ENCODE measurements around the gene CLDN8.

Gene CLDN8

DNA sequence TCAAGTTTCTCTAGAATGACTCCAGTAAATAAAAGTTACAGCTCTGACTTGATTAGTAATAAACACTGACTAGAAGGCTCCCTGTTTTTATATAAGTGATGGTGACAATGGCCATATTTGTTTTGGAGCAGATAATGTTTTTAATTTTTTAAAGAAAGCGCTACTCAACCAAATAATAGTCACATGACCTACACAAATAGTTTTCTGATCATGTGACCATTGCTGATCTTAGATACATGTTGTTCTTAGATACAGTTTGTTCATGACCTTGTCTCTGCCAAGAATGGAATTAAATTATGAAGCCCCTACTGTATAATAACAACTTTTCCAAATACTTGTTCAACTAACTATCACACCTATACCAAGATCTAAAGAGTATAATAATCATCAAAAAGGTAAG, 22.3 kb upstream of the CLDN8 start:
- H3K27ac ChIP-seq (ENCODE audit: low read depth in 2 of 2, low read length in 2 of 2) = no peak overlapping the region
- no peaks in the 10 kb centered on the region for H3K36me3 ChIP-seq (ENCODE audit: control insufficient read depth in 2 of 2, insufficient read depth in 2 of 2, low read length in 2 of 2)
- H3K9ac ChIP-seq (ENCODE audit: low read depth in 1 of 2, low read length in 2 of 2) = no peak overlapping the region
- H3K27me3 ChIP-seq (ENCODE audit: control insufficient read depth in 2 of 2, insufficient read depth in 2 of 2, low read length in 2 of 2) = no peaks in the 10 kb centered on the region
- peaks cover 0 to 13% of the 10 kb centered on the region in 2 donors for H3K4me1 ChIP-seq (ENCODE audit: control insufficient read depth in 2 of 2, insufficient read depth in 2 of 2, low read length in 2 of 2)
- no peak overlapping the region for H3K4me3 ChIP-seq (ENCODE audit: low read length in 2 of 2)
- H3K9me3 ChIP-seq (ENCODE audit: control insufficient read depth in 2 of 2, low read length in 2 of 2) = no peaks in the 10 kb centered on the region

DNA sequence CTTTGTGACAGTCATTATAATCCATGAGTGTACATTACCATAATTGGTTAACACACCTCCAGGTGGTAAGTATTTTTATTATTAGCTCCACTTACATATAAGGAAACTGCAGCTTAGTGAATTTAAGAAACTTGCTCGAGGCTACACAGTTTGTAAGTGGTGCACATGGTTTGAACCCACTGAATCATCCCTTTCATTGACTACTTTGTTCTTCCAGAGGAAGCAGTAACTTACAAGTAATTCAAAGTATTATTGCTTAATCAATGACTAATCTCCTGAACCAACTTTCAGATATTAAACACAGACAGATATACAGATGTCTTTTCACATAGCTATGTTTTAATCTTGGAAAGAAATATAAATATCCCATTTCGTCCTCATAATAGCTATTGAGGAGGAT, 18.7 kb upstream of the CLDN8 start:
- peak overlapping the region in 1 of 2 donors; percentile 5 for H3K4me3 ChIP-seq (ENCODE audit: low read length in 2 of 2)
- H3K27me3 ChIP-seq (ENCODE audit: control insufficient read depth in 2 of 2, insufficient read depth in 2 of 2, low read length in 2 of 2) = no peaks in the 10 kb centered on the region
- H3K36me3 ChIP-seq (ENCODE audit: control insufficient read depth in 2 of 2, insufficient read depth in 2 of 2, low read length in 2 of 2) = no peaks in the 10 kb centered on the region
- H3K4me1 ChIP-seq (ENCODE audit: control insufficient read depth in 2 of 2, insufficient read depth in 2 of 2, low read length in 2 of 2) = peaks cover 0 to 19% of the 10 kb centered on the region in 2 donors
- no peak overlapping the region for H3K27ac ChIP-seq (ENCODE audit: low read depth in 2 of 2, low read length in 2 of 2)
- H3K9ac ChIP-seq (ENCODE audit: low read depth in 1 of 2, low read length in 2 of 2) = no peak overlapping the region
- no peaks in the 10 kb centered on the region for H3K9me3 ChIP-seq (ENCODE audit: control insufficient read depth in 2 of 2, low read length in 2 of 2)

DNA sequence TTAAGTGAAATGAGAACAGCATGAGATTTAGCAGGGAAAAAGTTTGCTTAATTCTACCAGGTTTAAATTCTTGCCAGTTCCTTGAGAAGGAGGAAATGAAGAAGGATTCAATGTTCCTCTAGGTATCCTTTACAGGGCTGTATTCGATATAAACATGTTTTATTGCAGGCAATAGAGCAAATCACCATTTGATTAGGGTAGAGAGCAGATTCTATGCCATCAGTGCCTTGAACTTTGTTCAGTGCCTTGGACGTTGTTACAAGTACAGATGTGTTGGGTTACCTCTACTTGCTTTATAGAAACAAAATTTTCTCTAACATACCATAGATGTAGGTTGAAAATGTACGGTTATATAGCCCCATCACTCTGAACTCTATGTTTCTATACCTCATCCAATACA, 18.2 kb upstream of the CLDN8 start:
- Histone ChIP-seq H3K36me3 (ENCODE audit: control insufficient read depth in 2 of 2, insufficient read depth in 2 of 2, low read length in 2 of 2) (no peaks in the 10 kb centered on the region), H3K9ac (ENCODE audit: low read depth in 1 of 2, low read length in 2 of 2) (no peak overlapping the region), H3K27ac (ENCODE audit: low read depth in 2 of 2, low read length in 2 of 2) (peak overlapping the region; percentile 31 to 43), H3K27me3 (ENCODE audit: control insufficient read depth in 2 of 2, insufficient read depth in 2 of 2, low read length in 2 of 2) (no peaks in the 10 kb centered on the region), H3K4me3 (ENCODE audit: low read length in 2 of 2) (peak overlapping the region; percentile 5 to 30), H3K9me3 (ENCODE audit: control insufficient read depth in 2 of 2, low read length in 2 of 2) (no peaks in the 10 kb centered on the region), H3K4me1 (ENCODE audit: control insufficient read depth in 2 of 2, insufficient read depth in 2 of 2, low read length in 2 of 2) (peaks cover 0 to 19% of the 10 kb centered on the region in 2 donors)

DNA sequence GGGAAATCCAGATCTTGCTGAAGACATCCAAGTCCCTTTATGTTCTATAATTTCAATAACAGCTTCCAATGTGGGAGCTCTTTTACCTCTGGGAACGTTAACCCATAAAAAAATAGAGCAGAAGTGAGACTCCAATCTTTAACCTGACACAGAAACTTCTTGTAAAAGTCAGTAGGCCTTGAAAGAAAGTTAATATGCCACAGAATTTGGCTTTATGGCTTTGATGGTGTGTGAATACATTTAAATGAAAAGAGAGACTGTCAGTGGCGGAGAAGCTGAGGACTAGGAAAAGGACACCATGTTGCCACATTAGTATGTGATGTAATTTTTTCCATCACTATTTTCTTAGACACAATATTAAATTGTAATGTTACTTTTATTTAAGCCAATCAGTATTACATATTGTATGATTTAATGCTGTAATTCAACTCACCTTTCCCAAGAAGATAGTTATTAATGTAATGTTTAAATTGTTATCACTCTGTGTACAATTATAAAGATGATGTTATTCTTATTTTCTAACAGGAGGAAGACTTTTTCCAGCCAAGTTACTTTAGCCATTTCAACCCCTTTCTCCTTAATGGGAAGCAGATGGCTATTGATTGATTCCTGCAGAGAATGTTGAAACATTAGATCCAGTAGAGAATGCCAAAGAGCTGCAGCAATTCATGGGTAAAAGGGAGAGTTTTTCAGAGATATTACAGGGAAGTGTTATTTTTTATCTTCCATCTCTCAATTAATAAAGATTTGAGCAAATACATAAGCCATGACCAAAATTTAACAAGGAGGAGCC, 17.5 kb upstream of the CLDN8 start:
- peak overlapping the region; percentile 10 to 57 for H3K4me3 ChIP-seq (ENCODE audit: low read length in 2 of 2)
- no peaks in the 10 kb centered on the region for H3K27me3 ChIP-seq (ENCODE audit: control insufficient read depth in 2 of 2, insufficient read depth in 2 of 2, low read length in 2 of 2)
- peaks cover 0 to 19% of the 10 kb centered on the region in 2 donors for H3K4me1 ChIP-seq (ENCODE audit: control insufficient read depth in 2 of 2, insufficient read depth in 2 of 2, low read length in 2 of 2)
- H3K36me3 ChIP-seq (ENCODE audit: control insufficient read depth in 2 of 2, insufficient read depth in 2 of 2, low read length in 2 of 2) = no peaks in the 10 kb centered on the region
- H3K27ac ChIP-seq (ENCODE audit: low read depth in 2 of 2, low read length in 2 of 2) = peak overlapping the region; percentile 31 to 43
- H3K9ac ChIP-seq (ENCODE audit: low read depth in 1 of 2, low read length in 2 of 2) = no peak overlapping the region
- no peaks in the 10 kb centered on the region for H3K9me3 ChIP-seq (ENCODE audit: control insufficient read depth in 2 of 2, low read length in 2 of 2)

DNA sequence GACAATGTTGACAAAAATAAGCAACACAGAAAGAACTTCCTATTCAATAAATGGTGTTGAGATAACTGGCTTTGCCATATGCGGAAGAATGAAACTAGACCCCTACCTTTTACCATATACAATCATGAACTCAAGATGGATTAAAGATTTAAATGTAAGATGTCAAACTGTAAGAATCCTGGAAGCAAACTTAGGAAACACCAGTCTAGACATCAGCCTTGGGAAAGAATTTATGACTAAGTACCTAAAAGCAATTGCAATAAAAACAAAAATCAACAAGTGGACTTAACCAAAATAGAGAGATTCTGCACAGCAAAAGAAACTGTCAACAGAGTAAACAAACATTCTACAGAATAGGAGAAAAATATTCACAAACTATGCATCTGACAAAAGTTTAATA, 16.1 kb upstream of the CLDN8 start:
- Histone ChIP-seq H3K36me3 (ENCODE audit: control insufficient read depth in 2 of 2, insufficient read depth in 2 of 2, low read length in 2 of 2) (no peaks in the 10 kb centered on the region), H3K27me3 (ENCODE audit: control insufficient read depth in 2 of 2, insufficient read depth in 2 of 2, low read length in 2 of 2) (no peaks in the 10 kb centered on the region), H3K9me3 (ENCODE audit: control insufficient read depth in 2 of 2, low read length in 2 of 2) (no peaks in the 10 kb centered on the region), H3K4me1 (ENCODE audit: control insufficient read depth in 2 of 2, insufficient read depth in 2 of 2, low read length in 2 of 2) (peaks cover 4 to 32% of the 10 kb centered on the region in 2 donors), H3K27ac (ENCODE audit: low read depth in 2 of 2, low read length in 2 of 2) (no peak overlapping the region), H3K4me3 (ENCODE audit: low read length in 2 of 2) (no peak overlapping the region), H3K9ac (ENCODE audit: low read depth in 1 of 2, low read length in 2 of 2) (no peak overlapping the region)

DNA sequence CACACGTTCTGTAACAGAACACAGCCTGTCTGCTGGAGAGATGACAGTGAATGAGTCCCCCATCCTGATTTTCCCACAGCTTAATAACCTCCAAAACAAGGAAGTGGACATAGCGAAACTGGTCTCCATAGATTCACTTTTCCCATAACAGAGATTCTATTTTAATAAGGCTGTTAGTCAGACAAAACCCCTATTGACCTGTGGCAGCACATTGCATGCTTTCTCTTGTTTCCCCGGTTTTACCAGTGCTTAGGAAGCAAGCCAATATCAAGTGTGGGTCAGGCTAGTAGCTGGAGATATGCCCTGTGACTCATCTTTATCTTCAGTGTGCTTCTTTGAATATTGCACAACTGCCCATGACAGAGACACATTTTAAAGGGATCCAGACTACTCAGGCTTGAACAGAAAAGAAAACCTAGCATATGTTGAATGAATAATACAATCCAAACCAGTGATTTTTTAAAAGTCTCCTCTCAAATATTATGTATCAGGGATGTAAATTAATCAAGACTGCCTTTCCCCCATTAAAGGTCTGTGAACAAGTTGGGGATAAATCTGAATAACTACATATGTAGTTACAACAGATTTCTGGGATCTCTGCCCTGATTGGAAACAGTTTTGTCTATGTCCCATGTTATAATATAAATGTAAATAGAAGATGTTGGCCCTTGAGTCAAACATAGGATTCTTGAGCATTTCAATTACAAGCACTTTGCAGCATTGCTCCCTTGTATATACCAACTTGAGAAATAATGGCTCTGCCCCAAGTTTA, 11.9 kb upstream of the CLDN8 start:
- Histone ChIP-seq H3K27me3 (ENCODE audit: control insufficient read depth in 2 of 2, insufficient read depth in 2 of 2, low read length in 2 of 2) (no peaks in the 10 kb centered on the region), H3K36me3 (ENCODE audit: control insufficient read depth in 2 of 2, insufficient read depth in 2 of 2, low read length in 2 of 2) (no peaks in the 10 kb centered on the region), H3K27ac (ENCODE audit: low read depth in 2 of 2, low read length in 2 of 2) (peak overlapping the region in 1 of 2 donors; percentile 21), H3K9me3 (ENCODE audit: control insufficient read depth in 2 of 2, low read length in 2 of 2) (no peaks in the 10 kb centered on the region), H3K4me3 (ENCODE audit: low read length in 2 of 2) (peak overlapping the region in 1 of 2 donors; percentile 50), H3K9ac (ENCODE audit: low read depth in 1 of 2, low read length in 2 of 2) (no peak overlapping the region), H3K4me1 (ENCODE audit: control insufficient read depth in 2 of 2, insufficient read depth in 2 of 2, low read length in 2 of 2) (peaks cover 4 to 22% of the 10 kb centered on the region in 2 donors)

DNA sequence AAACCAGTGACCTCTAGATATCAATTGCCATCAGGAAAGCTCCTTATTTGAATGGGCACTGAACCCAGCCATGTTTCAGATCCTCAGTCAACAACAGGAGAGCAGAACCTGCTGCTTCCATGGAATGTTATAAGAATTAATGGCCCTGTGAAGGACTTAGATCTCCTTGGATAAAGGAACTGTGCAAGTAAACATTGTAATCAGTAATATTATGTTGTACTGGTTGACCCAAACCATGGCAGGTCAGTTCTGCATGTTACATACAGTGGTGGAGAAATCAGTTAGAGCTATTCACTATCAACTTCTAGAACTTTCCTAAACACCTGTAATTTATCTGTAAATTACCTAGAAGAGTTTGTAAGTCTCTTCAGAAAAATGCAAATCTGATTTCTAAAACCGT, 11.2 kb upstream of the CLDN8 start:
- H3K4me3 ChIP-seq (ENCODE audit: low read length in 2 of 2) = peak overlapping the region in 1 of 2 donors; percentile 50
- no peak overlapping the region for H3K27ac ChIP-seq (ENCODE audit: low read depth in 2 of 2, low read length in 2 of 2)
- no peaks in the 10 kb centered on the region for H3K27me3 ChIP-seq (ENCODE audit: control insufficient read depth in 2 of 2, insufficient read depth in 2 of 2, low read length in 2 of 2)
- H3K9ac ChIP-seq (ENCODE audit: low read depth in 1 of 2, low read length in 2 of 2) = no peak overlapping the region
- no peaks in the 10 kb centered on the region for H3K9me3 ChIP-seq (ENCODE audit: control insufficient read depth in 2 of 2, low read length in 2 of 2)
- H3K4me1 ChIP-seq (ENCODE audit: control insufficient read depth in 2 of 2, insufficient read depth in 2 of 2, low read length in 2 of 2) = peaks cover 4 to 17% of the 10 kb centered on the region in 2 donors
- H3K36me3 ChIP-seq (ENCODE audit: control insufficient read depth in 2 of 2, insufficient read depth in 2 of 2, low read length in 2 of 2) = no peaks in the 10 kb centered on the region

DNA sequence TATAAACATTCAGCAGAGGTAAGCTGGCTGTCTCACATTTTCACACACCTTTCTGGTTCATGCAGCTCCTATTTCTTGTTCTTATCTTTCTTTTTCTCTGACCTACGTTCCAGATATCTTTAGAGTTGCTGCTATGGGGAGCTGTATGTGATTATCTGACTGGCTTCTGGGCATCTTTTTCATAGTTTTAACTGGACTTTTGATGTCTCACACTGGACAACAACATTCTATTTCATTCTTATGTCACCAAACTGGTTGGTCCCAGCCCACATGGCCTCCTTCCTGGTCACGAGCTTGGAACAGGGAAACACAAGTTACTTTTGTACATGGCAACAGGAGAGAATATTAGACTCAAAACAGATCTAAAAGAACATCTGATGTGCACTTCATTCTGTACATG, 7.7 kb upstream of the CLDN8 start:
- Histone ChIP-seq H3K9me3 (ENCODE audit: control insufficient read depth in 2 of 2, low read length in 2 of 2) (no peaks in the 10 kb centered on the region), H3K9ac (ENCODE audit: low read depth in 1 of 2, low read length in 2 of 2) (no peak overlapping the region), H3K27ac (ENCODE audit: low read depth in 2 of 2, low read length in 2 of 2) (no peak overlapping the region)

DNA sequence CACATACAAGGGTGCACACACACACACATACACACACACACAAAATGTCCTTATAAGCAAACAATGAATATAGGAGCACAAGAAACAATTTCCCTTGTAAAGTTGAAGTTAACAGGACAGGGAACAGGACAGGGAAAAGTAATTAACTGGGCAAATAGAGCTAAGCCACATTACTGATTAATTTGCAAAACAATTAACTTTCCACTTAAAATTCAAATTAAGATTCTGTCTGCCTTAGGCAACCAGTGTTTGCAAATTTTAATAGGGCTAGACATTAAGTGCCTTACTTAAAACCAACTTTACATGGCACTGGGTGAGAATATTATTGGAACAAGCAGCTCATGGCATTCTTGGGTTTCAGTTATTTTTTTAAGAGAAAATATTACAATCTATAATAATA, 6.8 kb upstream of the CLDN8 start:
- peaks cover 4 to 10% of the 10 kb centered on the region in 2 donors for H3K4me1 ChIP-seq (ENCODE audit: control insufficient read depth in 2 of 2, insufficient read depth in 2 of 2, low read length in 2 of 2)
- no peaks in the 10 kb centered on the region for H3K27me3 ChIP-seq (ENCODE audit: control insufficient read depth in 2 of 2, insufficient read depth in 2 of 2, low read length in 2 of 2)
- H3K27ac ChIP-seq (ENCODE audit: low read depth in 2 of 2, low read length in 2 of 2) = no peak overlapping the region
- no peaks in the 10 kb centered on the region for H3K9me3 ChIP-seq (ENCODE audit: control insufficient read depth in 2 of 2, low read length in 2 of 2)
- no peak overlapping the region for H3K9ac ChIP-seq (ENCODE audit: low read depth in 1 of 2, low read length in 2 of 2)
- H3K4me3 ChIP-seq (ENCODE audit: low read length in 2 of 2) = no peak overlapping the region
- H3K36me3 ChIP-seq (ENCODE audit: control insufficient read depth in 2 of 2, insufficient read depth in 2 of 2, low read length in 2 of 2) = no peaks in the 10 kb centered on the region

More for the DNA sequence above, 7.7 kb upstream of the CLDN8 start:
- no peak overlapping the region for H3K4me3 ChIP-seq (ENCODE audit: low read length in 2 of 2)
- no peaks in the 10 kb centered on the region for H3K36me3 ChIP-seq (ENCODE audit: control insufficient read depth in 2 of 2, insufficient read depth in 2 of 2, low read length in 2 of 2)
- peaks cover 4 to 17% of the 10 kb centered on the region in 2 donors for H3K4me1 ChIP-seq (ENCODE audit: control insufficient read depth in 2 of 2, insufficient read depth in 2 of 2, low read length in 2 of 2)
- no peaks in the 10 kb centered on the region for H3K27me3 ChIP-seq (ENCODE audit: control insufficient read depth in 2 of 2, insufficient read depth in 2 of 2, low read length in 2 of 2)

DNA sequence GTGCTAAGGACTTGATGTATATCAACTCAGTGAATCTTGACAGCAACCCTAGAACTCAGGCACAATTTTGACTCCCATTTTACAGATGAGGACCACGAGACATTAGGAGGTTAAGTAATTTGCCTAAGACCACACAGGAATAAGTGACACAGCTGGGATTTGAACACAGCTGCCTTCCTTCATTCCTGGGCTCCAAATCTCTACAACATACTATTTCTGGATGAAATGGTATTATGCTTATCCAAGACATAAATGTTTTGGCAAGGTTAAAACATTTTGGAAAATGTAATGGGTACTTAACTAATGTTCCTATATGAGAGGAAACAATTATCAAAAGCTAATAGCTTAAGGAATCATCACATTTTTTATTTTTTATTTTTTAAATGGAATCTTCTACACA, 4.8 kb downstream of the CLDN8 start:
- Histone ChIP-seq H3K4me1 (ENCODE audit: control insufficient read depth in 2 of 2, insufficient read depth in 2 of 2, low read length in 2 of 2) (peaks cover 0 to 5% of the 10 kb centered on the region in 2 donors), H3K9ac (ENCODE audit: low read depth in 1 of 2, low read length in 2 of 2) (no peak overlapping the region), H3K27me3 (ENCODE audit: control insufficient read depth in 2 of 2, insufficient read depth in 2 of 2, low read length in 2 of 2) (no peaks in the 10 kb centered on the region), H3K4me3 (ENCODE audit: low read length in 2 of 2) (no peak overlapping the region), H3K36me3 (ENCODE audit: control insufficient read depth in 2 of 2, insufficient read depth in 2 of 2, low read length in 2 of 2) (no peaks in the 10 kb centered on the region), H3K9me3 (ENCODE audit: control insufficient read depth in 2 of 2, low read length in 2 of 2) (no peaks in the 10 kb centered on the region), H3K27ac (ENCODE audit: low read depth in 2 of 2, low read length in 2 of 2) (no peak overlapping the region)
